ENCODE results near the gene CDCA3. TPM values are rescaled to one million over a fixed set of nuclear protein-coding genes. Genes with fewer than 3 reads are reported as not detected.

CDCA3 gene
- total RNA-seq, 1 donor from 2014 or later, result 3.2 TPM

DNA sequence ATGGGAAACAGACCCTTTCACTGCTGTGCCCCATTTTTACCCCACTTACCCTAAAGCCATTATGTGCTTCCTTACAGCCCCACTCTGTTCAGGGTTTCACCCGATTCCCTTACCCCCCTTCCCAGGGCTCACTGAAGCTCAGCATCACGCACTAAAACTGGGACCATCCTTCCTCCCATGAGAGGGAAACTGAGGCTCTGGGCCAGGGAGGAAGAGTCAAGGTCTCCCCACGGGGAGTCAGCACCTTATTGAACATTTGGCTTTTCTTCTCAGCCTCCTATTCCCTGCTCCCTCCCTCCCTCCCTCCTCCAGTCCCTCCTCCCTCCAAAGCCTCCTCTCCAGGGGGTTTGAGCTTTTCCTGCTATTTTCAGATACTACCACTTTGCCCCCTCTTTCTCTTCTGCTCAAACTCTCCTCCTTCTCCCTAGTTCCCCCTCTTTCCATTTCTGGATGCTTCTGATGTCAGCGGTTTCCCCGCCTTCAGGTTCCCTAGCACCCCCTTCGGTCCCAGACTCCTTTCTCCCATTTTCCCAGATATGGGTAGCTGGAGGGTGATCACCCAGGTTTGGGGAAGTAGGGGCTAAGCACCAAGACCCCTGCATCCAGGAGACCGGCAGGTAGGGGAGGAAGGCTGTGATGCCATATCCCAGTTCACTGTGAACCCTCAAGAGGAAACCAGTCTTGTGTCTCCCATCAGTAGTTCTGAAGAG, 28.5 kb downstream of the CDCA3 start:
- Mint-ChIP-seq H3K27me3 (ENCODE audit: low read depth, unreplicated experiment) (no peaks in the 10 kb centered on the region), H3K27ac (ENCODE audit: unreplicated experiment) (no peak overlapping the region)
- H3K79me2 ChIP-seq (ENCODE audit: insufficient read depth, low read length), result no peaks in the 10 kb centered on the region

GRCh38 chr12:6821591-6822425, 29.3 kb downstream of the CDCA3 start, which contains the start of gene GPR162:
Gene GPR162, plus strand, starts transcription at chr12:6821821. Its CDS starts 2,078 bp downstream, at chr12:6823899.
- H3K4me2 ChIP-seq (ENCODE audit: low read length), result peak within 1 kb of the TSS; percentile 88
- H4K20me1 ChIP-seq (ENCODE audit: insufficient read depth, low read length), result no peaks in the 10 kb centered on the region
- H3K4me3 ChIP-seq (ENCODE audit: insufficient read depth, low read depth, low read length), result peak within 1 kb of the TSS; percentile 51
- TF ChIP-seq CTCF (IDR thresholded peaks at IDR 0.05; ENCODE audit: insufficient read depth, low read depth, low read length), result no peak
- TF ChIP-seq EZH2 (IDR thresholded peaks at IDR 0.05; ENCODE audit: insufficient read depth, low read length), result no peak
- no peaks in the 10 kb centered on the region for H3K9me3 ChIP-seq (ENCODE audit: insufficient read depth, low read depth, low read length)
- Mint-ChIP-seq H3K27ac (ENCODE audit: unreplicated experiment) (peak within 1 kb of the TSS; percentile 23), H3K4me1 (ENCODE audit: low read depth, unreplicated experiment) (peaks cover 27% of the 10 kb centered on the region), H3K27me3 (ENCODE audit: low read depth, unreplicated experiment) (no peaks in the 10 kb centered on the region), H3K4me3 (ENCODE audit: unreplicated experiment) (peak within 1 kb of the TSS; percentile 79), H3K9me3 (ENCODE audit: unreplicated experiment) (no peaks in the 10 kb centered on the region), H3K36me3 (ENCODE audit: low read depth, unreplicated experiment) (peaks cover 4% of the 10 kb centered on the region)
- no peaks in the 10 kb centered on the region for H3K27me3 ChIP-seq (ENCODE audit: insufficient read depth, low read length)
- no peaks in the 10 kb centered on the region for H3K36me3 ChIP-seq (ENCODE audit: insufficient read depth, low read length)
- H3K4me1 ChIP-seq (ENCODE audit: insufficient read depth, low read length), result peaks cover 15% of the 10 kb centered on the region
- peak; percentile 37 for DNase-seq (ENCODE audit: low read depth)
- no peaks in the 10 kb centered on the region for H3K79me2 ChIP-seq (ENCODE audit: insufficient read depth, low read length)
- no peak within 1 kb of the TSS for H3K27ac ChIP-seq (ENCODE audit: low read depth, low read length)
- peak within 1 kb of the TSS; percentile 56 for H2AFZ ChIP-seq (ENCODE audit: low read depth, low read length)
- H3K9ac ChIP-seq (ENCODE audit: low read length), result peak within 1 kb of the TSS; percentile 59
- no peak for FAIRE-seq

More for the DNA sequence above, 28.5 kb downstream of the CDCA3 start:
- H3K9me3 Mint-ChIP-seq (ENCODE audit: unreplicated experiment), result no peaks in the 10 kb centered on the region
- H3K9ac ChIP-seq (ENCODE audit: low read length), result no peak overlapping the region
- peak overlapping the region; percentile 88 for H3K4me2 ChIP-seq (ENCODE audit: low read length)
- TF ChIP-seq CTCF (IDR thresholded peaks at IDR 0.05; ENCODE audit: insufficient read depth, low read depth, low read length), result no peak
- no peak for TF ChIP-seq EZH2 (IDR thresholded peaks at IDR 0.05; ENCODE audit: insufficient read depth, low read length)
- H3K27ac ChIP-seq (ENCODE audit: low read depth, low read length), result no peak overlapping the region
- H3K4me3 Mint-ChIP-seq (ENCODE audit: unreplicated experiment), result peak overlapping the region; percentile 50
- no peaks in the 10 kb centered on the region for H3K36me3 ChIP-seq (ENCODE audit: insufficient read depth, low read length)
- H3K9me3 ChIP-seq (ENCODE audit: insufficient read depth, low read depth, low read length), result no peaks in the 10 kb centered on the region
- no peak overlapping the region for H3K4me3 ChIP-seq (ENCODE audit: insufficient read depth, low read depth, low read length)
- H2AFZ ChIP-seq (ENCODE audit: low read depth, low read length), result no peak overlapping the region
- H3K4me1 ChIP-seq (ENCODE audit: insufficient read depth, low read length), result peaks cover 21% of the 10 kb centered on the region
- FAIRE-seq, result no peak
- H4K20me1 ChIP-seq (ENCODE audit: insufficient read depth, low read length), result no peaks in the 10 kb centered on the region
- no peak for DNase-seq (ENCODE audit: low read depth)
- H3K36me3 Mint-ChIP-seq (ENCODE audit: low read depth, unreplicated experiment), result peaks cover 4% of the 10 kb centered on the region
- no peaks in the 10 kb centered on the region for H3K27me3 ChIP-seq (ENCODE audit: insufficient read depth, low read length)
- peaks cover 32% of the 10 kb centered on the region for H3K4me1 Mint-ChIP-seq (ENCODE audit: low read depth, unreplicated experiment)

Data from astrocyte (in vitro differentiated cells and primary cell).